ENCODE measurements around the gene HS3ST6. TPM values are rescaled to one million over a fixed set of nuclear protein-coding genes. Genes with fewer than 3 reads are reported as not detected.
A peak's percentile ranks its signal among the peaks of the same experiment; 100 is the strongest.

Gene HS3ST6
- total and polyA plus RNA-seq, 2 of the 13 experiments (the other 11 are each of a cell fraction or from before 2014, with no cell fraction given) = not detected

DNA sequence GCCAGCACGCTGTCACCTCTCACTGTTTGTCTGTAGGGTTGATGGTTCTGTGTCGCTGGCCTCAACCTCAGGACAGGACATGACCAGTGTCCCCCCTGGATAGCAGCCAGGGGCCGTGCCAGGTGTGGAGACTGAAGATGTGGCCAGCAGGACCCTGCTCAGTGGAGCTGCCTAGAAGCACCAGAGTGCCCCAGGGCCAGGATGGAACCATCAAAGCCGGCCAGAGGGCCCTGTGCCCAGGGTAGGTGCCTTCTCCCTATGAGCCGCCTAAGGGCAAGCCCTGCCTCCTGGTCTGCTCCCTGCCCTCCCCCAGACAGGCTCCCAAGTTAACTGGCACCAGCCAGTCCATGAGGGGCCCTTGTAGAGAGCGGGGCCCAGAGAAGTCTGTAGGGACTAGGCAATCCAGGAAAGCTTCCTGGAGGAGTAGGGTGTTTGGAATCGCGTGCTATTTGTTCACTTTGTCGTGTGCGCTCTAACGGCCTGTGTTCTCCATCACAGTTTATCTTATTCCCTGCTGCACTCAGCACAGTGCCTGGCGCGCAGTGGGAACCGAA, 40.6 kb upstream of the HS3ST6 start (continued):
- TF ChIP-seq, protein P1, sequence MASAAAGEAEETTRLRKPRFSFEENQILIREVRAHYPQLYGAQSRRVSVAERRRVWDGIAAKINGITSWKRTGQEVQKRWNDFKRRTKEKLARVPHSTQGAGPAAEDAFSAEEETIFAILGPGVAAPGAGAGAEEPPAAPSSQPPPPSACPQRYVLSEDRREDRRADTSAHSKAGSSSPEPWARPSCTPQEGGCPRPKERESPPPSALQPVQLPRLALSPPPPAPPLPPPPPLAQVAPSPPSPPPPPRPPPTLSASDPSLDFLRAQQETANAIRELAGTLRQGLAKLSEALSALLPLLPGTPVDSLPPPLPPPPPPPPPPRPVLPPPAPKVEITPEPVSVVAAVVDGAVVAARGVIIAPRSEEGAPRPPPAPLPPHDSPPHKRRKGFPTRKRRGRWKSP (CRISPR knock-in tag; IDR thresholded peaks at IDR 0.05) = no peak
- no peak for TF ChIP-seq ZNF136 (CRISPR knock-in tag; IDR thresholded peaks at IDR 0.05; ENCODE audit: low read depth)
- TF ChIP-seq ZNF740 (CRISPR knock-in tag; IDR thresholded peaks at IDR 0.05) = no peak
- TF ChIP-seq, protein P2, sequence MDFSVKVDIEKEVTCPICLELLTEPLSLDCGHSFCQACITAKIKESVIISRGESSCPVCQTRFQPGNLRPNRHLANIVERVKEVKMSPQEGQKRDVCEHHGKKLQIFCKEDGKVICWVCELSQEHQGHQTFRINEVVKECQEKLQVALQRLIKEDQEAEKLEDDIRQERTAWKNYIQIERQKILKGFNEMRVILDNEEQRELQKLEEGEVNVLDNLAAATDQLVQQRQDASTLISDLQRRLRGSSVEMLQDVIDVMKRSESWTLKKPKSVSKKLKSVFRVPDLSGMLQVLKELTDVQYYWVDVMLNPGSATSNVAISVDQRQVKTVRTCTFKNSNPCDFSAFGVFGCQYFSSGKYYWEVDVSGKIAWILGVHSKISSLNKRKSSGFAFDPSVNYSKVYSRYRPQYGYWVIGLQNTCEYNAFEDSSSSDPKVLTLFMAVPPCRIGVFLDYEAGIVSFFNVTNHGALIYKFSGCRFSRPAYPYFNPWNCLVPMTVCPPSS (IDR thresholded peaks at IDR 0.05) = no peak
- no peak for TF ChIP-seq ZNF75D (CRISPR knock-in tag; IDR thresholded peaks at IDR 0.05; ENCODE audit: borderline replicate concordance)
- no peak for TF ChIP-seq ZSCAN25 (CRISPR knock-in tag; IDR thresholded peaks at IDR 0.05)
- TF ChIP-seq IRF1 (CRISPR knock-in tag; IDR thresholded peaks at IDR 0.05; ENCODE audit: low read depth) = no peak
- TF ChIP-seq ZNF17 (CRISPR knock-in tag; IDR thresholded peaks at IDR 0.05) = no peak
- no peak for TF ChIP-seq ZNF274 (CRISPR knock-in tag; IDR thresholded peaks at IDR 0.05)
- no peak for TF ChIP-seq TEF (CRISPR knock-in tag; IDR thresholded peaks at IDR 0.05)
- no peak for TF ChIP-seq ZNF678 (CRISPR knock-in tag; IDR thresholded peaks at IDR 0.05)
- TF ChIP-seq, protein P3, sequence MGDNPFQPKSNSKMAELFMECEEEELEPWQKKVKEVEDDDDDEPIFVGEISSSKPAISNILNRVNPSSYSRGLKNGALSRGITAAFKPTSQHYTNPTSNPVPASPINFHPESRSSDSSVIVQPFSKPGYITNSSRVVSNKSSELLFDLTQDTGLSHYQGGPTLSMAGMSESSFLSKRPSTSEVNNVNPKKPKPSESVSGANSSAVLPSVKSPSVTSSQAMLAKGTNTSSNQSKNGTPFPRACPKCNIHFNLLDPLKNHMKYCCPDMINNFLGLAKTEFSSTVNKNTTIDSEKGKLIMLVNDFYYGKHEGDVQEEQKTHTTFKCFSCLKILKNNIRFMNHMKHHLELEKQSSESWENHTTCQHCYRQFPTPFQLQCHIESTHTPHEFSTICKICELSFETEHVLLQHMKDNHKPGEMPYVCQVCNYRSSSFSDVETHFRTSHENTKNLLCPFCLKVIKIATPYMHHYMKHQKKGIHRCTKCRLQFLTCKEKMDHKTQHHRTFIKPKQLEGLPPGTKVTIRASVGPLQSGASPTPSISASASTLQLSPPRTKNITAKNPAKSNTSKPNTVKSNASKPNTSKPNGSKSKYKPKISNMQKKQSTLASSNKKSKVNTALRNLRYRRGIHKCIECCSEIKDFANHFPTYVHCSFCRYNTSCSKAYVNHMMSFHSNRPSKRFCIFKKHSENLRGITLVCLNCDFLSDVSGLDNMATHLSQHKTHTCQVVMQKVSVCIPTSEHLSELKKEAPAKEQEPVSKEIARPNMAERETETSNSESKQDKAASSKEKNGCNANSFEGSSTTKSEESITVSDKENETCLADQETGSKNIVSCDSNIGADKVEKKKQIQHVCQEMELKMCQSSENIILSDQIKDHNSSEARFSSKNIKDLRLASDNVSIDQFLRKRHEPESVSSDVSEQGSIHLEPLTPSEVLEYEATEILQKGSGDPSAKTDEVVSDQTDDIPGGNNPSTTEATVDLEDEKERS (CRISPR knock-in tag; IDR thresholded peaks at IDR 0.05) = 0 out of 2 replicates have a peak, but pooled peaks have one; percentile 16
- no peak for TF ChIP-seq XBP1 (CRISPR knock-in tag; IDR thresholded peaks at IDR 0.05)
- TF ChIP-seq NRL (CRISPR knock-in tag; IDR thresholded peaks at IDR 0.05; ENCODE audit: borderline replicate concordance) = no peak
- TF ChIP-seq PPARG (CRISPR knock-in tag; conservative IDR thresholded peaks at IDR 0.05) = no peak
- TF ChIP-seq ZNF546 (CRISPR knock-in tag; conservative IDR thresholded peaks at IDR 0.05) = no peak
- TF ChIP-seq SNAI1 (CRISPR knock-in tag; IDR thresholded peaks at IDR 0.05; ENCODE audit: borderline replicate concordance) = no peak
- TF ChIP-seq, protein P4, sequence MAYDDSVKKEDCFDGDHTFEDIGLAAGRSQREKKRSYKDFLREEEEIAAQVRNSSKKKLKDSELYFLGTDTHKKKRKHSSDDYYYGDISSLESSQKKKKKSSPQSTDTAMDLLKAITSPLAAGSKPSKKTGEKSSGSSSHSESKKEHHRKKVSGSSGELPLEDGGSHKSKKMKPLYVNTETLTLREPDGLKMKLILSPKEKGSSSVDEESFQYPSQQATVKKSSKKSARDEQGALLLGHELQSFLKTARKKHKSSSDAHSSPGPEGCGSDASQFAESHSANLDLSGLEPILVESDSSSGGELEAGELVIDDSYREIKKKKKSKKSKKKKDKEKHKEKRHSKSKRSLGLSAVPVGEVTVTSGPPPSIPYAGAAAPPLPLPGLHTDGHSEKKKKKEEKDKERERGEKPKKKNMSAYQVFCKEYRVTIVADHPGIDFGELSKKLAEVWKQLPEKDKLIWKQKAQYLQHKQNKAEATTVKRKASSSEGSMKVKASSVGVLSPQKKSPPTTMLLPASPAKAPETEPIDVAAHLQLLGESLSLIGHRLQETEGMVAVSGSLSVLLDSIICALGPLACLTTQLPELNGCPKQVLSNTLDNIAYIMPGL (CRISPR knock-in tag; IDR thresholded peaks at IDR 0.05; ENCODE audit: borderline replicate concordance in 1 of 2, low read depth in 1 of 2) = no peak
